ENCODE results near the gene TIPIN. TPM values are rescaled to one million over a fixed set of nuclear protein-coding genes. Genes with fewer than 3 reads are reported as not detected.

Gene TIPIN, protein sequence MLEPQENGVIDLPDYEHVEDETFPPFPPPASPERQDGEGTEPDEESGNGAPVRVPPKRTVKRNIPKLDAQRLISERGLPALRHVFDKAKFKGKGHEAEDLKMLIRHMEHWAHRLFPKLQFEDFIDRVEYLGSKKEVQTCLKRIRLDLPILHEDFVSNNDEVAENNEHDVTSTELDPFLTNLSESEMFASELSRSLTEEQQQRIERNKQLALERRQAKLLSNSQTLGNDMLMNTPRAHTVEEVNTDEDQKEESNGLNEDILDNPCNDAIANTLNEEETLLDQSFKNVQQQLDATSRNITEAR
- 20.8 to 28.5 TPM (median 23.7 TPM) in 5 replicates for total RNA-seq (2022; extraction: Qiagen RNA extraction)

DNA sequence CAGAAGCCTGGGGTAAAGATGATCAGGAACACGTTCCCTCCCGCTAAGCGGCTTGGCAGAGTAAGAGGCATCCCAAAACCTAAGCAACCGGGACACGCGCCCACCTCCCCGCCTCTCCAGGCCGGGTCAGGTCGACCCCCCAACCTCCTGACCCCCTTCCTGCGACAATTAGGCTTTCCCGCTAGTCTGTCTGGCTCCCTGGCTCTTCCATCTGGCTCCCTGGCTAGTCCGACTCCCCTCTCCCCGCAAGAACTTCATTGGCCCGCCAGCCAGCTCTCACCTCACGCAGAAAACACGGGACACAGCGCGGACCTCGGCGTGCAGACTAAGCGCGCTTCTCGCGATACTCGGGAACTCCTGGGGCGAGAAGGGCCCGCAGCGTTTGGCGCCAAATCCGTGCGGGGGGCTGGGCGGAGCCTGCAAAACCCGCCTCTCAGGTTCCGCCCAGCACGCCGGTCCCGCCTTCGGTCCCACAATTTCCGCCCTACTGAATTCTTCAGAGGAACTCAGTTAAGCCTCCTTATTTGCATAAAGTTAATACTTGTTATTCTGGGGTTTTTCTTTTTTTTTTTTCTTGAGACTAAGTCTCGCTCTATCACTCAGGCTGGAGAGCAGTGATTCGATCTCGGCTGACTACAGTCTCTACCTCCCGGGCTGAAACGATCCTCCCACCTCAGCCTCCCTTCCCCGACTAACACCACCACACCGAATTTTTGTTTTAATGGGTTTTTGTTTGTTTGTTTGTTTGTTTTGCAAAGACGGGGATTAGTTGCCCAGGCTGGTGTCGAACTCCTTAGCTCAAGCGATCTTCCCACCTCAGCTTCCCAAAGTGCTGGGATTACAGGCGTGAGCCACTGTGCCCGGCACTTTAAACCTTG, at the start of gene TIPIN:
Gene TIPIN (minus strand): TSS at position 327 of the 878 bp plus-strand sequence. CDS start 3,738 bp downstream, outside the sequence.

DNA sequence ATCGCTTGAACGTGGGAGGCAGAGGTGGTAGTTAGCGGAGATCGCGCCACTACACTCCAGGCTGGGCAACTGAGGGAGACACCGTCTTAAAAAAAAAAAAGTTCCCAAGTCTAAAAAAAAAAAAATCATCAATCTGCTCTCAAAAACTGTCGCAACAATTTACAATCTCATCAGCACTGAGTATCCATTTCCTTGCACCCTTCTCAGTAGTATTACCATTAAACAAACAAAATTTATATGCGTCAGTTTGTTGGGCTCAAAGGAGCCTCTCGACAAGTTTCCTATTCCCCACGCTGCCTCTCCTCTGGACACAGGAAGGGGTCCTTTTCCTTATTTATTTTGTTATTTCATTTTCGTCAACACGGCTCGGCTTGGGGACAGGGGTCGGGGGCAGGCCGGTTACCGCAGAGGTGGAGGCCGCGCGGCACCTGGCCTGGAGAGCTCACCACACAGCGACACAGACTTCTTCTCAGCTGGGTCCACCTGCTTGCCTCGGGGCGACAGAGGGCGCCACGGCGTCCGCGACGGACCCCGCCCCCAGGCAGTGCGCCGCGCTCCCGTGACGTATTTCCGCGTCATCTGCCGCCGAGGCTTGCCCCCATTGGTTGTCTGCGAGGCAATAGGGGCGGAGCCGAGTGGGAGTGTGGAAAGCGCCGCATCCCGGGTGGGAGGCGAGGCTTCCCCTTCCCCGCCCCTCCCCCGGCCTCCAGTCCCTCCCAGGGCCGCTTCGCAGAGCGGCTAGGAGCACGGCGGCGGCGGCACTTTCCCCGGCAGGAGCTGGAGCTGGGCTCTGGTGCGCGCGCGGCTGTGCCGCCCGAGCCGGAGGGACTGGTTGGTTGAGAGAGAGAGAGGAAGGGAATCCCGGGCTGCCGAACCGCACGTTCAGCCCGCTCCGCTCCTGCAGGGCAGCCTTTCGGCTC, 30.0 kb upstream of the TIPIN start, which contains the start of gene MAP2K1:
Gene MAP2K1 (plus strand): TSS at position 709 of the 920 bp plus-strand sequence. CDS start 436 bp downstream, outside the sequence.

DNA sequence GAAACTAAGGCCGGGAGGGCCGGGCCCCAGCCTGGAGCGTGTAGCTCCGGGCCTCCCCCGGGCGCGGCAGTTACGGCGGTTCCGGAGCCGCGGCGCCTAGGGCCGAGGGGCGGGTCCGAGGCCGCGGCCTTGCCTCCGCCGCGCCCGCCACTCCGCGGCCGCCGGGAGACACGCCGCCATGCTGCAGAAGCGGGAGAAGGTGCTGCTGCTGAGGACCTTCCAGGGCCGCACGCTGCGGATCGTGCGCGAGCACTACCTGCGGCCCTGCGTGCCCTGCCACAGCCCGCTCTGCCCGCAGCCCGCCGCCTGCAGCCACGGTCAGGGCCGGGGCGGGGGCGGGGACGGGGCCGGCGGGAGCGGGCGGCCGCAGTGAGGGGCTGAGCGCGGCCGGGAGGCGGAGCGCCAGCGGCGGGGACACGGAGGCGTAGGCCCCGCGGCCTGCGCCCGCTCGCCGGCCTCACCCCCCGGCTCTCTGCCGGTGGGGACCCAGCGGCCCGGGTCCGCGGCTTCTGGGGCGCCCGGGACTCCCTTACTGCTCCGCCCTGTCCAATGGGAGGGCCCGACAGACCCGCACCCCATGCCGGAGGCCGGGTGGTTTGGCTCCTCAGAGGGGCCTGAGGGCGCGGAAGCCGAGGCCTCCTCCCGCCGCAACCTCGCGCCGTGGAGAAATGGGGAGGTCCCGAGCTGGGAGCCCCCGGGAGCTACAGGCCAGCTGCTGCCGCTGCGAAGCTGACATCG, 62.9 kb downstream of the TIPIN start, which contains the start of gene DIS3L:
Gene DIS3L (plus strand): TSS at position 150 of the 738 bp plus-strand sequence. CDS start 29 bp downstream, at position 179.

Other genes starting within 250 kb of the TIPIN start
- 0.08 to 0.61 TPM (median 0.47 TPM) in 5 replicates for gene MEGF11, start 102.9 kb downstream of the TIPIN start, total RNA-seq (2022; extraction: Qiagen RNA extraction)
- 30.6 to 38.9 TPM (median 33.6 TPM) in 5 replicates for gene DIS3L, start 63.1 kb downstream of the TIPIN start, total RNA-seq (2022; extraction: Qiagen RNA extraction)
- 81.4 to 121 TPM (median 117 TPM) in 5 replicates for gene MAP2K1, start 30.2 kb upstream of the TIPIN start, total RNA-seq (2022; extraction: Qiagen RNA extraction)
- 42.6 to 53.2 TPM (median 43.7 TPM) in 5 replicates for gene SNAPC5, start 141.1 kb upstream of the TIPIN start, total RNA-seq (2022; extraction: Qiagen RNA extraction)
- gene RPL4, start 148.2 kb upstream of the TIPIN start, total RNA-seq (2022; extraction: Qiagen RNA extraction) = 5,382 to 5,921 TPM (median 5,526 TPM) in 5 replicates
- gene ZWILCH, start 148.6 kb upstream of the TIPIN start, total RNA-seq (2022; extraction: Qiagen RNA extraction) = 31.4 to 40.0 TPM (median 34.2 TPM) in 5 replicates
- gene LCTL, start 209.3 kb upstream of the TIPIN start, total RNA-seq (2022; extraction: Qiagen RNA extraction) = not detected in 5 replicates

All from A549 treated with dexamethasone at 1 μM for 4 hours (cell line).